Fibroblast of villous mesenchyme (primary cell): Measurements from ENCODE around the gene PANK4. TPM values are rescaled to one million over a fixed set of nuclear protein-coding genes. Genes with fewer than 3 reads are reported as not detected.
A peak's percentile ranks its signal among the peaks of the same experiment; 100 is the strongest.
"Not testable (repeated sequence)": the region's sequence is repeated elsewhere in the genome, so short reads cannot be mapped to it uniquely, and the experiment has no call there.

Experiments
- DNase-seq: peaks from one replicate; pipeline ENCODE4 v3.0.0-alpha.2; 2010; ENCODE audit warnings: low read depth
- H3K4me3 ChIP-seq: 2 replicates; pipeline ENCODE4 v1.5.1; 2011; ENCODE audit warnings: low read depth, mild to moderate bottlenecking, low read length
- CTCF ChIP-seq: IDR thresholded peaks from 2 replicates; pipeline ENCODE4 v1.5.1; 2012; ENCODE audit warnings: low read depth, mild to moderate bottlenecking, low read length; ENCODE audit not compliant: insufficient read depth
- total RNA-seq: library from RNA; depleted of rRNA; stranded (reverse); fragments of >200 nt; gene quantifications from 2 replicates; pipeline ENCODE4 v1.2.3, GENCODE V29; 2012

Gene PANK4
- 23.8 and 27.6 TPM in 2 replicates for total RNA-seq

- peak; percentile 27 for TF ChIP-seq CTCF
- peak within 1 kb of the TSS; percentile 73 for H3K4me3 ChIP-seq
- DNase-seq: peak; percentile 95
These were observed at the start of gene PANK4 for GRCh38 chr1:2525920-2526823. Gene PANK4 (minus strand): TSS chr1:2526596. CDS start chr1:2526587, 9 bp downstream.

GRCh38 chr1:2574350-2574749 is 48.0 kb upstream of the PANK4 start:
- DNase-seq: no peak

GRCh38 chr1:2573250-2573920 is 47.0 kb upstream of the PANK4 start:
- no peak for DNase-seq
- no peak for TF ChIP-seq CTCF
- H3K4me3 ChIP-seq: no peak overlapping the region

More at GRCh38 chr1:2574350-2574749, 48.0 kb upstream of the PANK4 start:
- no peak for TF ChIP-seq CTCF
- H3K4me3 ChIP-seq: no peak overlapping the region

GRCh38 chr1:2571348-2571747 is 45.0 kb upstream of the PANK4 start:
- DNase-seq: no peak
- TF ChIP-seq CTCF: no peak
- no peak overlapping the region for H3K4me3 ChIP-seq

GRCh38 chr1:2570332-2570731 is 43.9 kb upstream of the PANK4 start:
- no peak for DNase-seq
- no peak overlapping the region for H3K4me3 ChIP-seq

GRCh38 chr1:2569703-2570102 is 43.3 kb upstream of the PANK4 start:
- DNase-seq, H3K4me3 ChIP-seq: not testable (repeated sequence)

More at GRCh38 chr1:2570332-2570731, 43.9 kb upstream of the PANK4 start:
- no peak for TF ChIP-seq CTCF

GRCh38 chr1:2569060-2569459 is 42.7 kb upstream of the PANK4 start:
- TF ChIP-seq CTCF: no peak
- no peak overlapping the region for H3K4me3 ChIP-seq
- DNase-seq: no peak

- H3K4me3 ChIP-seq, DNase-seq: not testable (repeated sequence)
These were observed 41.9 kb upstream of the PANK4 start for GRCh38 chr1:2568187-2568816.
